ENCODE measurements around the gene MAP3K1. TPM values are rescaled to one million over a fixed set of nuclear protein-coding genes. Genes with fewer than 3 reads are reported as not detected.
A peak's percentile ranks its signal among the peaks of the same experiment; 100 is the strongest.
"Not testable (repeated sequence)": the region's sequence is repeated elsewhere in the genome, so short reads cannot be mapped to it uniquely, and the experiment has no call there.

The MAP3K1 gene
- 16.5 TPM for total RNA-seq
- long read RNA-seq, partial matches to known transcripts: 3 of 3 reads
- long read RNA-seq, other reads (novel, unspliced or antisense): 0 of 3 reads

GRCh38 chr5:56814963-56815657, at the start of gene MAP3K1:
TSS of gene MAP3K1 (plus strand) at chr5:56815549. CDS start at chr5:56815574, 25 bp downstream.
- peak; percentile 95 for DNase-seq (ENCODE audit: low spot score)

- no peak for DNase-seq (ENCODE audit: low spot score)
These were observed 48.4 kb upstream of the MAP3K1 start for GRCh38 chr5:56766926-56767325.

GRCh38 chr5:56769875-56770604, 45.3 kb upstream of the MAP3K1 start:
- no peak for DNase-seq (ENCODE audit: low spot score)

GRCh38 chr5:56772767-56773166, 42.6 kb upstream of the MAP3K1 start:
- no peak for DNase-seq (ENCODE audit: low spot score)

GRCh38 chr5:56774957-56775356, 40.4 kb upstream of the MAP3K1 start:
- no peak for DNase-seq (ENCODE audit: low spot score)

GRCh38 chr5:56776212-56776846, 39.0 kb upstream of the MAP3K1 start:
- DNase-seq (ENCODE audit: low spot score): not testable (repeated sequence)

GRCh38 chr5:56783261-56783660, 32.1 kb upstream of the MAP3K1 start:
- no peak for DNase-seq (ENCODE audit: low spot score)

GRCh38 chr5:56786346-56786745, 29.0 kb upstream of the MAP3K1 start:
- DNase-seq (ENCODE audit: low spot score): no peak

GRCh38 chr5:56791396-56791795, 24.0 kb upstream of the MAP3K1 start:
- no peak for DNase-seq (ENCODE audit: low spot score)

- DNase-seq (ENCODE audit: low spot score): no peak
These were observed 16.8 kb upstream of the MAP3K1 start for GRCh38 chr5:56798521-56798920.

GRCh38 chr5:56800186-56800585, 15.2 kb upstream of the MAP3K1 start:
- no peak for DNase-seq (ENCODE audit: low spot score)

- no peak for DNase-seq (ENCODE audit: low spot score)
These were observed 14.1 kb upstream of the MAP3K1 start for GRCh38 chr5:56801256-56801655.

- DNase-seq (ENCODE audit: low spot score): no peak
These were observed 13.1 kb upstream of the MAP3K1 start for GRCh38 chr5:56802205-56802604.

- no peak for DNase-seq (ENCODE audit: low spot score)
These were observed 12.3 kb upstream of the MAP3K1 start for GRCh38 chr5:56803025-56803424.

- DNase-seq (ENCODE audit: low spot score): no peak
These were observed 11.5 kb upstream of the MAP3K1 start for GRCh38 chr5:56803894-56804293.

GRCh38 chr5:56807679-56808078, 7.7 kb upstream of the MAP3K1 start:
- no peak for DNase-seq (ENCODE audit: low spot score)

- DNase-seq (ENCODE audit: low spot score): no peak
These were observed 7.1 kb upstream of the MAP3K1 start for GRCh38 chr5:56808211-56808610.

- DNase-seq (ENCODE audit: low spot score): no peak
These were observed 4.5 kb upstream of the MAP3K1 start for GRCh38 chr5:56810826-56811225.

- DNase-seq (ENCODE audit: low spot score): no peak
These were observed 3.2 kb upstream of the MAP3K1 start for GRCh38 chr5:56812110-56812509.

- no peak for DNase-seq (ENCODE audit: low spot score)
These were observed 2.0 kb upstream of the MAP3K1 start for GRCh38 chr5:56813302-56813701.

- no peak for DNase-seq (ENCODE audit: low spot score)
These were observed 887 bp upstream of the MAP3K1 start for GRCh38 chr5:56814361-56814962.

Measured in mesenteric fat pad (tissue), 1 donor.